ENCODE data around the gene INAFM2.

The INAFM2 gene

GRCh38 chr15:40337597-40337996 is 14.1 kb downstream of the INAFM2 start:
- TF ChIP-seq PPARA (CRISPR knock-in tag; IDR thresholded peaks at IDR 0.05; ENCODE audit: borderline replicate concordance) = no peak
- TF ChIP-seq, protein P1, sequence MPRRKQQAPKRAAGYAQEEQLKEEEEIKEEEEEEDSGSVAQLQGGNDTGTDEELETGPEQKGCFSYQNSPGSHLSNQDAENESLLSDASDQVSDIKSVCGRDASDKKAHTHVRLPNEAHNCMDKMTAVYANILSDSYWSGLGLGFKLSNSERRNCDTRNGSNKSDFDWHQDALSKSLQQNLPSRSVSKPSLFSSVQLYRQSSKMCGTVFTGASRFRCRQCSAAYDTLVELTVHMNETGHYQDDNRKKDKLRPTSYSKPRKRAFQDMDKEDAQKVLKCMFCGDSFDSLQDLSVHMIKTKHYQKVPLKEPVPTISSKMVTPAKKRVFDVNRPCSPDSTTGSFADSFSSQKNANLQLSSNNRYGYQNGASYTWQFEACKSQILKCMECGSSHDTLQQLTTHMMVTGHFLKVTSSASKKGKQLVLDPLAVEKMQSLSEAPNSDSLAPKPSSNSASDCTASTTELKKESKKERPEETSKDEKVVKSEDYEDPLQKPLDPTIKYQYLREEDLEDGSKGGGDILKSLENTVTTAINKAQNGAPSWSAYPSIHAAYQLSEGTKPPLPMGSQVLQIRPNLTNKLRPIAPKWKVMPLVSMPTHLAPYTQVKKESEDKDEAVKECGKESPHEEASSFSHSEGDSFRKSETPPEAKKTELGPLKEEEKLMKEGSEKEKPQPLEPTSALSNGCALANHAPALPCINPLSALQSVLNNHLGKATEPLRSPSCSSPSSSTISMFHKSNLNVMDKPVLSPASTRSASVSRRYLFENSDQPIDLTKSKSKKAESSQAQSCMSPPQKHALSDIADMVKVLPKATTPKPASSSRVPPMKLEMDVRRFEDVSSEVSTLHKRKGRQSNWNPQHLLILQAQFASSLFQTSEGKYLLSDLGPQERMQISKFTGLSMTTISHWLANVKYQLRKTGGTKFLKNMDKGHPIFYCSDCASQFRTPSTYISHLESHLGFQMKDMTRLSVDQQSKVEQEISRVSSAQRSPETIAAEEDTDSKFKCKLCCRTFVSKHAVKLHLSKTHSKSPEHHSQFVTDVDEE (CRISPR knock-in tag; IDR thresholded peaks at IDR 0.05) = no peak
- no peak for TF ChIP-seq ZNF565 (CRISPR knock-in tag; conservative IDR thresholded peaks at IDR 0.05; ENCODE audit: low read depth)
- no peak for TF ChIP-seq CSDC2 (CRISPR knock-in tag; IDR thresholded peaks at IDR 0.05)
- TF ChIP-seq, protein P2, sequence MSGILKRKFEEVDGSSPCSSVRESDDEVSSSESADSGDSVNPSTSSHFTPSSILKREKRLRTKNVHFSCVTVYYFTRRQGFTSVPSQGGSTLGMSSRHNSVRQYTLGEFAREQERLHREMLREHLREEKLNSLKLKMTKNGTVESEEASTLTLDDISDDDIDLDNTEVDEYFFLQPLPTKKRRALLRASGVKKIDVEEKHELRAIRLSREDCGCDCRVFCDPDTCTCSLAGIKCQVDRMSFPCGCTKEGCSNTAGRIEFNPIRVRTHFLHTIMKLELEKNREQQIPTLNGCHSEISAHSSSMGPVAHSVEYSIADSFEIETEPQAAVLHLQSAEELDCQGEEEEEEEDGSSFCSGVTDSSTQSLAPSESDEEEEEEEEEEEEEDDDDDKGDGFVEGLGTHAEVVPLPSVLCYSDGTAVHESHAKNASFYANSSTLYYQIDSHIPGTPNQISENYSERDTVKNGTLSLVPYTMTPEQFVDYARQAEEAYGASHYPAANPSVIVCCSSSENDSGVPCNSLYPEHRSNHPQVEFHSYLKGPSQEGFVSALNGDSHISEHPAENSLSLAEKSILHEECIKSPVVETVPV (CRISPR knock-in tag; IDR thresholded peaks at IDR 0.05) = no peak
- no peak for TF ChIP-seq GLIS3 (CRISPR knock-in tag; IDR thresholded peaks at IDR 0.05)
- no peak for TF ChIP-seq ZNF70 (CRISPR knock-in tag; IDR thresholded peaks at IDR 0.05)
- no peak for TF ChIP-seq TCF4 (CRISPR knock-in tag; IDR thresholded peaks at IDR 0.05; ENCODE audit: borderline replicate concordance)
- no peak for TF ChIP-seq BACH2 (CRISPR knock-in tag; IDR thresholded peaks at IDR 0.05; ENCODE audit: borderline replicate concordance)
- TF ChIP-seq ZC3H10 (CRISPR knock-in tag; IDR thresholded peaks at IDR 0.05) = no peak
- no peak for TF ChIP-seq ZFP30 (CRISPR knock-in tag; IDR thresholded peaks at IDR 0.05)
- ATAC-seq = no peak

DNA sequence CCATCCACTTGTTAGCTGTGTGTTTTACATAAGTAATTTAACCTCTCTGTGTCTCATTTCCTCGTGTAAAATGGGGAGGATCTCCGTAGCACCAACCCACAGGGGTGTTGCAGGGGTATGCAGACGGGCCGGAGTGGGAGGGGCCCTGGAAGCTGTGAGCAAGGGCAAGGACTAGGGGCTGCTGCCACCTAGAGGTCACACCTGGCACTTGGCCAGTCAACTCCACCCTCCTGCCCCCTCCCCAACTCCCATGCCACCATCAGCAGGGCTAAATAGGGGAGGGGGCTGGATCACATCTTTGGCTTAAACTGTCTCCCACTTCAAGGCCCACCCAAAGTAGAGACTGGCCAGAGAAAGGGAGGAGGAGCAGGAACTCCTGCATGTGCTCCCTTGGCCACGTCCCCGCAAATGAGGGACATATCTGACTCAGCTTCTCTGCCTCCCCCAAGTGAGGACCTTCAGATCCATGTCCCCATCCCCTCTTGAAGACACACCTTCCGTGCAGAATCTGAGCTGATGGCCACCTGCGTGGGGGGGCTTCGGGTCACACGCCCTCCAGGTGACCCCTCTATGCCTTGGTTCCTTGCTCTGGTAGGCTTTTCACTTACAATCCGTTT is 14.7 kb downstream of the INAFM2 start:
- peak; percentile 17; the same call in 2 of the 3 replicates for ATAC-seq
- TF ChIP-seq, protein P1 (CRISPR knock-in tag; IDR thresholded peaks at IDR 0.05) = no peak
- TF ChIP-seq ZNF8 (CRISPR knock-in tag; IDR thresholded peaks at IDR 0.05) = no peak; the same call in 1 of the 2 replicates
- TF ChIP-seq GLIS3 (CRISPR knock-in tag; IDR thresholded peaks at IDR 0.05) = no peak
- TF ChIP-seq ISL1 (CRISPR knock-in tag; IDR thresholded peaks at IDR 0.05) = no peak
- no peak for TF ChIP-seq ZNF70 (CRISPR knock-in tag; IDR thresholded peaks at IDR 0.05)
- TF ChIP-seq TOX (CRISPR knock-in tag; IDR thresholded peaks at IDR 0.05; ENCODE audit: borderline replicate concordance) = no peak
- TF ChIP-seq, protein P3, sequence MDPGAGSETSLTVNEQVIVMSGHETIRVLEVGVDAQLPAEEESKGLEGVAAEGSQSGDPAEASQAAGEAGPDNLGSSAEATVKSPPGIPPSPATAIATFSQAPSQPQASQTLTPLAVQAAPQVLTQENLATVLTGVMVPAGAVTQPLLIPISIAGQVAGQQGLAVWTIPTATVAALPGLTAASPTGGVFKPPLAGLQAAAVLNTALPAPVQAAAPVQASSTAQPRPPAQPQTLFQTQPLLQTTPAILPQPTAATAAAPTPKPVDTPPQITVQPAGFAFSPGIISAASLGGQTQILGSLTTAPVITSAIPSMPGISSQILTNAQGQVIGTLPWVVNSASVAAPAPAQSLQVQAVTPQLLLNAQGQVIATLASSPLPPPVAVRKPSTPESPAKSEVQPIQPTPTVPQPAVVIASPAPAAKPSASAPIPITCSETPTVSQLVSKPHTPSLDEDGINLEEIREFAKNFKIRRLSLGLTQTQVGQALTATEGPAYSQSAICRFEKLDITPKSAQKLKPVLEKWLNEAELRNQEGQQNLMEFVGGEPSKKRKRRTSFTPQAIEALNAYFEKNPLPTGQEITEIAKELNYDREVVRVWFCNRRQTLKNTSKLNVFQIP (CRISPR knock-in tag; IDR thresholded peaks at IDR 0.05; ENCODE audit: borderline replicate concordance, low read depth) = no peak
- no peak for TF ChIP-seq TCF4 (CRISPR knock-in tag; IDR thresholded peaks at IDR 0.05; ENCODE audit: borderline replicate concordance)
- TF ChIP-seq ZFP30 (CRISPR knock-in tag; IDR thresholded peaks at IDR 0.05) = no peak
- no peak for TF ChIP-seq SNAI2 (CRISPR knock-in tag; IDR thresholded peaks at IDR 0.05)
- TF ChIP-seq ZC3H10 (CRISPR knock-in tag; IDR thresholded peaks at IDR 0.05) = no peak
- no peak for TF ChIP-seq OSR1 (CRISPR knock-in tag; IDR thresholded peaks at IDR 0.05)
- TF ChIP-seq PPARA (CRISPR knock-in tag; IDR thresholded peaks at IDR 0.05; ENCODE audit: borderline replicate concordance) = no peak
- TF ChIP-seq, protein P2 (CRISPR knock-in tag; IDR thresholded peaks at IDR 0.05) = no peak
- TF ChIP-seq ZFP3 (CRISPR knock-in tag; IDR thresholded peaks at IDR 0.05) = no peak
- no peak for TF ChIP-seq CSDC2 (CRISPR knock-in tag; IDR thresholded peaks at IDR 0.05)
- TF ChIP-seq ESRRG (CRISPR knock-in tag; IDR thresholded peaks at IDR 0.05) = no peak
- no peak for TF ChIP-seq ZNF565 (CRISPR knock-in tag; conservative IDR thresholded peaks at IDR 0.05; ENCODE audit: low read depth)
- no peak for TF ChIP-seq ARNTL (CRISPR knock-in tag; IDR thresholded peaks at IDR 0.05; ENCODE audit: borderline replicate concordance, low read depth)
- no peak for TF ChIP-seq CREB5 (CRISPR knock-in tag; IDR thresholded peaks at IDR 0.05; ENCODE audit: low read depth)
